GM23248 (cell line): ENCODE data around the gene CAPNS2.

Experiments
- EZH2 ChIP-seq: fragments of 200-600 bp; sonication (generic); IDR thresholded peaks from 2 replicates; pipeline ENCODE4 v1.6.1; 2018; ENCODE audit warnings: antibody characterized with exemption, mild to moderate bottlenecking; ENCODE audit not compliant: insufficient read depth, poor library complexity, severe bottlenecking
- EZH2phosphoT487 ChIP-seq: fragments of 200-600 bp; sonication (generic); IDR thresholded peaks from 2 replicates; pipeline ENCODE4 v1.6.1; 2018; ENCODE audit warnings: antibody characterized with exemption, moderate library complexity, mild to moderate bottlenecking, low read depth; ENCODE audit not compliant: insufficient read depth

GRCh38 chr16:55534756-55535155 is 31.7 kb upstream of the CAPNS2 start:
- TF ChIP-seq EZH2 (no peak), EZH2phosphoT487 (no peak)
